DMS79 (cell line): ENCODE measurements around the gene LRRC36.

Experiments
- DNase-seq: peaks from one replicate; lab custom pipeline; 2025; lab: John Stamatoyannopoulos, UW

LRRC36 gene

GRCh38 chr16:67424261-67424615, 97.6 kb downstream of the LRRC36 start:
- no peak for DNase-seq

- no peak for DNase-seq
Observed at GRCh38 chr16:67425061-67425460, 98.4 kb downstream of the LRRC36 start.

- DNase-seq = no peak
Observed at GRCh38 chr16:67425580-67425979, 99.0 kb downstream of the LRRC36 start.

- DNase-seq = no peak
Observed at GRCh38 chr16:67426022-67426421, 99.4 kb downstream of the LRRC36 start.

- no peak for DNase-seq
Observed at GRCh38 chr16:67426950-67427349, 100.3 kb downstream of the LRRC36 start.

GRCh38 chr16:67428146-67428731, 101.6 kb downstream of the LRRC36 start:
- DNase-seq = peak; percentile 37

- no peak for DNase-seq
Observed at GRCh38 chr16:67429053-67429798, 102.6 kb downstream of the LRRC36 start.

GRCh38 chr16:67429799-67430503, 103.3 kb downstream of the LRRC36 start:
- no peak for DNase-seq

- DNase-seq = no peak
Observed at GRCh38 chr16:67430504-67430976, 103.9 kb downstream of the LRRC36 start.

- DNase-seq = peak; percentile 23
Observed at GRCh38 chr16:67430977-67431774, 104.6 kb downstream of the LRRC36 start, which contains the start of gene HSD11B2. Gene HSD11B2, plus strand, starts transcription at chr16:67431121. Its CDS starts 128 bp downstream, at chr16:67431249.

- DNase-seq = peak; percentile 58
Observed at GRCh38 chr16:67431775-67432505, 105.3 kb downstream of the LRRC36 start.

- DNase-seq = no peak
Observed at GRCh38 chr16:67432506-67432890, 105.9 kb downstream of the LRRC36 start.

- no peak for DNase-seq
Observed at GRCh38 chr16:67433131-67433719, 106.6 kb downstream of the LRRC36 start.
